HG03175 (cell line): ENCODE results near the gene PTPN22.
"Not testable (repeated sequence)": the region's sequence is repeated elsewhere in the genome, so short reads cannot be mapped to it uniquely, and the experiment has no call there.

Experiments
- ATAC-seq: cut with Tn5 transposase; IDR thresholded peaks from one replicate; pipeline ENCODE4 v1.9.1; 2021; ENCODE audit warnings: mild to moderate bottlenecking, moderate library complexity; ENCODE audit not compliant: unreplicated experiment

The PTPN22 gene

GRCh38 chr1:113854234-113854633 is 17.3 kb downstream of the PTPN22 start:
- ATAC-seq = no peak

- ATAC-seq = not testable (repeated sequence)
Measured at GRCh38 chr1:113852694-113853093, 18.8 kb downstream of the PTPN22 start.

GRCh38 chr1:113850127-113850796 is 21.2 kb downstream of the PTPN22 start:
- no peak for ATAC-seq

GRCh38 chr1:113849072-113849471 is 22.4 kb downstream of the PTPN22 start:
- no peak for ATAC-seq

GRCh38 chr1:113846391-113847035 is 25.0 kb downstream of the PTPN22 start:
- no peak for ATAC-seq

GRCh38 chr1:113836534-113836933 is 35.0 kb downstream of the PTPN22 start:
- no peak for ATAC-seq

GRCh38 chr1:113835686-113836290 is 35.7 kb downstream of the PTPN22 start:
- ATAC-seq = no peak

GRCh38 chr1:113834716-113835115 is 36.8 kb downstream of the PTPN22 start:
- no peak for ATAC-seq

GRCh38 chr1:113830039-113830438 is 41.5 kb downstream of the PTPN22 start:
- no peak for ATAC-seq

- no peak for ATAC-seq
Measured at GRCh38 chr1:113821916-113822315, 49.6 kb downstream of the PTPN22 start.

GRCh38 chr1:113818578-113818977 is 52.9 kb downstream of the PTPN22 start:
- ATAC-seq = no peak

- no peak for ATAC-seq
Measured at GRCh38 chr1:113813218-113813617, 58.3 kb downstream of the PTPN22 start.

- no peak for ATAC-seq
Measured at GRCh38 chr1:113812661-113813135, 58.8 kb downstream of the PTPN22 start.

GRCh38 chr1:113811888-113812660 is 59.4 kb downstream of the PTPN22 start, which contains the start of gene RSBN1:
Gene RSBN1 (minus strand): TSS chr1:113812476. CDS start chr1:113812412, 64 bp downstream.
- ATAC-seq = peak; percentile 95

- ATAC-seq = peak; percentile 23
Measured at GRCh38 chr1:113811156-113811887, 60.2 kb downstream of the PTPN22 start.

- ATAC-seq = no peak
Measured at GRCh38 chr1:113809670-113810602, 61.6 kb downstream of the PTPN22 start.

- ATAC-seq = no peak
Measured at GRCh38 chr1:113808450-113809195, 62.9 kb downstream of the PTPN22 start.

GRCh38 chr1:113805639-113806038 is 65.9 kb downstream of the PTPN22 start:
- ATAC-seq = no peak

- ATAC-seq = no peak
Measured at GRCh38 chr1:113805256-113805531, 66.3 kb downstream of the PTPN22 start.
